GM12874 (cell line): ENCODE results near the gene GK2.

Source experiments
- TF ChIP-seq, protein P1 (sequence below): IDR thresholded peaks from 2 replicates; pipeline ENCODE4 v1.5.1; 2011; ENCODE audit warnings: low read depth, mild to moderate bottlenecking, control low read depth, low read length, moderate library complexity; ENCODE audit not compliant: insufficient read depth

GK2 gene

DNA sequence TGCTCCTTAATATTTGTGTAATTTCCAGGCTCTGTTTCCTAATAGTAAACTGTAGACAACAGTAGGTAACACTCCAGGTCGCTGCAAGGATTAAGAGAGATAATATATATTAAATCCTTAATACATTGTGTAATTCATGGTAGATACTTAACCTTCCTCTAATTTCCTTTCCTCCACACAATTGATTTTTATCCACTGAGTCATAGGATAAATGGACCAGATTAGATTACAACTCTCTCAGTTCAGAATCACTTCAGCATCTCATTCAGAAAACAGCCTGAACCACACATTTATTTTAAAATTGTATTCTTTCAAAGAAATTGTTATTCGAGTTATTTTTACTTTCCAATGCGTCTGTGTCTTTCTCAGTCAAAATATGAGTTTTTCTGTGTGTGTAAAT lies 17.1 kb downstream of the GK2 start:
- TF ChIP-seq, protein P1, sequence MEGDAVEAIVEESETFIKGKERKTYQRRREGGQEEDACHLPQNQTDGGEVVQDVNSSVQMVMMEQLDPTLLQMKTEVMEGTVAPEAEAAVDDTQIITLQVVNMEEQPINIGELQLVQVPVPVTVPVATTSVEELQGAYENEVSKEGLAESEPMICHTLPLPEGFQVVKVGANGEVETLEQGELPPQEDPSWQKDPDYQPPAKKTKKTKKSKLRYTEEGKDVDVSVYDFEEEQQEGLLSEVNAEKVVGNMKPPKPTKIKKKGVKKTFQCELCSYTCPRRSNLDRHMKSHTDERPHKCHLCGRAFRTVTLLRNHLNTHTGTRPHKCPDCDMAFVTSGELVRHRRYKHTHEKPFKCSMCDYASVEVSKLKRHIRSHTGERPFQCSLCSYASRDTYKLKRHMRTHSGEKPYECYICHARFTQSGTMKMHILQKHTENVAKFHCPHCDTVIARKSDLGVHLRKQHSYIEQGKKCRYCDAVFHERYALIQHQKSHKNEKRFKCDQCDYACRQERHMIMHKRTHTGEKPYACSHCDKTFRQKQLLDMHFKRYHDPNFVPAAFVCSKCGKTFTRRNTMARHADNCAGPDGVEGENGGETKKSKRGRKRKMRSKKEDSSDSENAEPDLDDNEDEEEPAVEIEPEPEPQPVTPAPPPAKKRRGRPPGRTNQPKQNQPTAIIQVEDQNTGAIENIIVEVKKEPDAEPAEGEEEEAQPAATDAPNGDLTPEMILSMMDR, result no peak

DNA sequence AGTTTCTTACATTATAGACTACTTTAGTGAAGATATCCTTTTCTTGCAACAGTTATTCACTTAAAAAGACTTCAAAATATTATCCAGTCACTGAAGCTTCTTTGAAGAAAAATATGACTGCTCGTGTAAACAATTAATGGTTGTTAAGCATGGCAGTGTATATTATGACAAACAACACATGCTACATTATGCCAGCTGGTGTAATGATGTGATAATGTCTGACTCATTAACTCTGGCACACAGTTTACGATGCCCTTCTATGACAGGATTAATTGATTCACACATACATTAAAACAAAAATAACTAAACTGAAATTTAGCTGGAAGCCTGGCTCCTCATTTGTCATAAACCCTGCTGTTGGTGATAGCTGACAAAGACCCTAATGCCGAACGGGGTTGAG lies 22.4 kb downstream of the GK2 start:
- TF ChIP-seq, protein P1, result no peak

DNA sequence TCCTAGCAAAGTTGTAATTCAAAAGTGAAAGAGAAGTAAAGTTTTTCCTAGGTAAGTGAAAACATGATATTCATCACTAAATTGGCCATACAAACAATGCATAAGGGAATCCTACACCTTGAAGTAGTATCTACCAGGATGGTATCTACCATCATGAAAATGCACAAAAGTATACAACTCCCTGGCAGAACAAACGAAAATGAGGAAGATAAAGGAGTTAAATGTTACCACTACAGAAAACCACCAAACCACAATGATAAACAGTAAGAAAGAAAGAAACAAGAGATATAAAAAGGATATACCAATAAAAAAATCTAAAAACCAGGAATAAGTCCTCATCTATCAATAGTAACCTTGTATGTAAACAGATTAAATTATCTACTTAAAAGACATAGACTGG lies 26.9 kb downstream of the GK2 start:
- TF ChIP-seq, protein P1, result no peak

DNA sequence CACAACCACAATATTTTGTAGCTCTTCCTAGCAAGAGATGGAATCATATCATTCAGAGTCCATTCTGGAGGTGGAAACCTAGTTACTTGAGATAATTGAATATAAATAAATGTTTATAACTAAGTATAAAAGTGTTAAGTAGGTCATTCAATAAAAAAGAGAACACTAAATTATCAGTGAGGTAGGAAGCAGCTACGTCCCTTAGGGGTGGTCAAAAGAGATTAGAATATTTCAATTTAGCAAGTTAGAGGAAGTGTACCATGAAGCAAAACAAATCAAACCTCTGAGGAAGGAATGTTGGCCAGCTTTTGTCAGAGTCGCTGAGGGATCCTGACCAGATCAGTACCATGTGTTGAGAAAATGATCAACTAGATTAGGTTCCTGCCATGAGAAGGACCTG lies 38.0 kb downstream of the GK2 start:
- TF ChIP-seq, protein P1, result no peak

DNA sequence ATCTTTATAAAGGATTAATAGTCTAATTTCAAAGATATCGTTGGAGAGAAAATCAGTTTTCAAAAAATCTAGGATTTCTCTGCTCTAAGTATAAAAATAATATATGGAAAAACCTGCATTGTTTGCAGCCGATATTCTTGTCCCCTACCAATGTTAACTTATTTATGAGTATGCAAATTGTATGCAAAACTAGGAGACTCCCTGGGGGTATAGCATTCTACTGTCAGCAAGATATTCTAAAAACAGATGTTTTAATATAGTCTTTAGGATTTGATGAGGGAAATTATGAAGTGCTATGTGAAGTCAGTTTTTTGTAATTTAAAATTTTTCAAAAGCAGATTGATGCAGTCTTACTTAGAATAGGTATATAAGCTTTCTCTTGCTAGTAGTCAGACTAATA lies 40.9 kb downstream of the GK2 start:
- TF ChIP-seq, protein P1, result no peak

DNA sequence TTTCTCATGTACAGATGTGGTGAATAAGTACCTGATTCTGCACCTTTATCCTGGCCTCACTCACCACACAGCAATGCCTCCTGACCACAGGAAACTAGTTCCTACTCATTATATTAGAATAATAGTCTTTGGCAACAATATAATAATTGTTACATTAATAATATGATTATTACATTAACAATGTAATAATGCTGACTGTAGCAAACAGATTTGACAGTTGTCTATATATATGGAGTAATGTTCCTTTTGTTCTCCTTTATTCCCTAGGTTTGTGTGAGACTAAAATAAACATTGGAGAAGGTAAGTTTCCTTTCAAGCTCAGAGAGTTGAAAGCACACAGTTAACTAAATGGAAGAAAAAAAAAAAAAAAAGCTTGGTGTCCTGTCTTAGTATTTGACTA lies 41.6 kb downstream of the GK2 start:
- TF ChIP-seq, protein P1, result no peak

DNA sequence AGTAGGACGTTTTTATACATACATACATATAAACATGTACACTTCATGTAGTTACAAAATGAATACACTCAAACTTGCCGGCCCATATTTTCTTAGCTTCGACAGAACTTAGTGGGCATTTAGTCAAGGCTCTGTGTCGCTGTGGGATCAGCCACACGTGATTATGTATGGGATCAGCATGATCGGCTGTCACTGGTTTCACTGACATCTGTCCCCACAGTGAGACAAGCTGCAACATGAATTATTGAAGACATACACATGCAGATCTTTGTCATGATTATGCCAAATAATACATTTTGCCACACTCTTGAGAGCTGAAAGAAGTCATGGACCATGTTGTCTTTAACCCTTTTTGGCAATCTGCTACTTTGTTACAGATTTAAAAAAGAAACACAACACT lies 44.0 kb downstream of the GK2 start:
- TF ChIP-seq, protein P1, result no peak

DNA sequence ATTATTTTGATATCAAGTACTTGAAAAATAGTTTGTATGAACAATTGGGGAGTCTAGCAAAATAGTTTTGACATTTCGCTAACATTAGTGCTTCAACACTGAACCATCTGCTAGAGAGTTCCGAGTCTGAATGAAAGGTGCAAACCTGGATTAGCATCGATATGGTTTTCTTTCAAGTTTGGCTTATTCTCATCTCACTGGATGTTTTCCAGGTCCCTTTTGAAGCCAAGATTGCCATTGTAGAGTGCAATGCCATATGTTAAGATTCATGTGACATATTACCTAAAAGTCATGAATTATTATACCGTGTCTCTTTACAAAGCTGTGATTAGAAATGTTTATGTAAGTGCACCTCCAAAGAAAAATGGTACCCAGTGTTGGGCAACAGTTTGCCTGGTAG lies 45.4 kb downstream of the GK2 start:
- TF ChIP-seq, protein P1, result no peak
